Tibial nerve (tissue), 4 donors: ENCODE data around the gene HOXD9. TPM values are rescaled to one million over a fixed set of nuclear protein-coding genes. Genes with fewer than 3 reads are reported as not detected.

Experiments used
- DNase-seq, 2 donors: peaks; one replicate each; pipeline ENCODE4 v3.0.0-alpha.2; 2019; ENCODE audit warnings: low spot score in 2 of 2
- H3K27ac ChIP-seq, 4 donors: fragments of 200-600 bp; sonication (generic) in 3 of 4; one replicate each; pipeline ENCODE4 v1.5.1; 2017 to 2019; ENCODE audit warnings: mild to moderate bottlenecking in 1 of 4
- H3K27me3 ChIP-seq, 2 donors: fragments of 200-600 bp; sonication (generic) in 1 of 2; one replicate each; pipeline versions ENCODE4 v1.5.1 to v1.6.0; 2017 to 2019
- H3K36me3 ChIP-seq, 3 donors: fragments of 200-600 bp; sonication (generic); one replicate each; pipeline ENCODE4 v1.5.1; 2018 to 2019
- H3K4me1 ChIP-seq, 4 donors: fragments of 200-600 bp; sonication (generic) in 3 of 4; one replicate each; pipeline ENCODE4 v1.5.1; 2017 to 2019
- H3K4me3 ChIP-seq, 4 donors: fragments of 200-600 bp; sonication (generic) in 3 of 4; one replicate each; pipeline ENCODE4 v1.5.1; 2017 to 2019; ENCODE audit warnings: mild to moderate bottlenecking in 1 of 4, moderate library complexity in 1 of 4
- H3K9me3 ChIP-seq, 4 donors: fragments of 200-600 bp; sonication (generic) in 3 of 4; one replicate each; pipeline ENCODE4 v1.5.1; 2017 to 2019
- EP300 ChIP-seq, 2 donors: sonication (generic); formaldehyde crosslinking; IDR thresholded peaks; one replicate each; pipeline ENCODE4 v1.6.1; 2017; ENCODE audit warnings: antibody characterized with exemption in 2 of 2, mild to moderate bottlenecking in 1 of 2
- POLR2A ChIP-seq, 2 donors: fragments of 450-650 bp; IDR thresholded peaks; one replicate each; pipeline ENCODE4 v1.6.1; 2017; ENCODE audit warnings: antibody characterized with exemption in 2 of 2, mild to moderate bottlenecking in 2 of 2, moderate library complexity in 2 of 2
- WGBS, 2 donors: methylation state at CpG; one replicate each; pipeline ENCODE4 v1.1.5; 2018; 5-methylcytosine and 5-hydroxymethylcytosine counted together
- total RNA-seq, 4 donors: library from RNA; depleted of rRNA; stranded (reverse); fragments of >200 nt; gene quantifications; one replicate each; pipeline ENCODE4 v1.1.0, GENCODE V29; 2016
- TF ChIP-seq, protein P1 (sequence below), 5 experiments: fragments of 200-600 bp in 3 of 5; fragments of 450-650 bp in 2 of 5; sonication (generic) in 3 of 5; IDR thresholded peaks; one replicate each; pipeline ENCODE4 v1.5.1; 2016 to 2019; ENCODE audit warnings: antibody characterized with exemption in 5 of 5, mild to moderate bottlenecking in 3 of 5, moderate library complexity in 2 of 5

The HOXD9 gene
- total RNA-seq, 4 donors from 2014 or later, result 1.9 to 9.4 (median 5.9) TPM

DNA sequence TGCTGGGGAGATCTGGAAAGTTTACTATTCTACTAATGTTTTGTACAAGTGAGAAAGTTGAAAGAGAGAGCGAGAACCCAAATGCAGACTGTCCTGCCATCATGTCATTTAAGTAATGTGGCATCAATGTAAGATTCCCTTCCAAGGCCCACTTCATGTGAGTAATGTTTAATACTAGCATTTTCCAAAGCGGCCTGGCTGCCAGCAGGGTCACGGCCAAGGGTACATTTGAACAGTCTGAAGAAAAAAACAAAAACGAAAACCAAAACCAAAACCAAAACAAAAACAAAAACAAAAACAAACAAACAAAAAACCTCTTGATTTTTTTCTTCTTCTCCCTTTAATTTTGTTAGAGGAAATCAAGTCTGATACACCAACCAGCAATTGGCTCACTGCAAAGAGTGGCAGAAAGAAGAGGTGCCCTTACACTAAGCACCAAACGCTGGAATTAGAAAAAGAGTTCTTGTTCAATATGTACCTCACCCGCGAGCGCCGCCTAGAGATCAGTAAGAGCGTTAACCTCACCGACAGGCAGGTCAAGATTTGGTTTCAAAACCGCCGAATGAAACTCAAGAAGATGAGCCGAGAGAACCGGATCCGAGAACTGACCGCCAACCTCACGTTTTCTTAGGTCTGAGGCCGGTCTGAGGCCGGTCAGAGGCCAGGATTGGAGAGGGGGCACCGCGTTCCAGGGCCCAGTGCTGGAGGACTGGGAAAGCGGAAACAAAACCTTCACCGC is 3.7 kb upstream of the HOXD9 start:
- Histone ChIP-seq H3K36me3 (no peaks in the 10 kb centered on the region), H3K27ac (no peak overlapping the region), H3K27me3 (peaks cover 10 to 100% of the 10 kb centered on the region in 2 donors), H3K4me3 (no peak overlapping the region), H3K4me1 (peaks cover 0 to 42% (median 6%) of the 10 kb centered on the region in 4 donors), H3K9me3 (no peaks in the 10 kb centered on the region)
- DNase-seq, result no peak
- WGBS, 2 donors, result 20 to 28% methylated on average over 24 of the region's 24 CpGs
- TF ChIP-seq POLR2A (IDR thresholded peaks at IDR 0.05) (no peak), EP300 (IDR thresholded peaks at IDR 0.05) (no peak)
- TF ChIP-seq, protein P1, sequence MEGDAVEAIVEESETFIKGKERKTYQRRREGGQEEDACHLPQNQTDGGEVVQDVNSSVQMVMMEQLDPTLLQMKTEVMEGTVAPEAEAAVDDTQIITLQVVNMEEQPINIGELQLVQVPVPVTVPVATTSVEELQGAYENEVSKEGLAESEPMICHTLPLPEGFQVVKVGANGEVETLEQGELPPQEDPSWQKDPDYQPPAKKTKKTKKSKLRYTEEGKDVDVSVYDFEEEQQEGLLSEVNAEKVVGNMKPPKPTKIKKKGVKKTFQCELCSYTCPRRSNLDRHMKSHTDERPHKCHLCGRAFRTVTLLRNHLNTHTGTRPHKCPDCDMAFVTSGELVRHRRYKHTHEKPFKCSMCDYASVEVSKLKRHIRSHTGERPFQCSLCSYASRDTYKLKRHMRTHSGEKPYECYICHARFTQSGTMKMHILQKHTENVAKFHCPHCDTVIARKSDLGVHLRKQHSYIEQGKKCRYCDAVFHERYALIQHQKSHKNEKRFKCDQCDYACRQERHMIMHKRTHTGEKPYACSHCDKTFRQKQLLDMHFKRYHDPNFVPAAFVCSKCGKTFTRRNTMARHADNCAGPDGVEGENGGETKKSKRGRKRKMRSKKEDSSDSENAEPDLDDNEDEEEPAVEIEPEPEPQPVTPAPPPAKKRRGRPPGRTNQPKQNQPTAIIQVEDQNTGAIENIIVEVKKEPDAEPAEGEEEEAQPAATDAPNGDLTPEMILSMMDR (IDR thresholded peaks at IDR 0.05), result peak in 2 of 5 experiments; percentile 14 to 15

DNA sequence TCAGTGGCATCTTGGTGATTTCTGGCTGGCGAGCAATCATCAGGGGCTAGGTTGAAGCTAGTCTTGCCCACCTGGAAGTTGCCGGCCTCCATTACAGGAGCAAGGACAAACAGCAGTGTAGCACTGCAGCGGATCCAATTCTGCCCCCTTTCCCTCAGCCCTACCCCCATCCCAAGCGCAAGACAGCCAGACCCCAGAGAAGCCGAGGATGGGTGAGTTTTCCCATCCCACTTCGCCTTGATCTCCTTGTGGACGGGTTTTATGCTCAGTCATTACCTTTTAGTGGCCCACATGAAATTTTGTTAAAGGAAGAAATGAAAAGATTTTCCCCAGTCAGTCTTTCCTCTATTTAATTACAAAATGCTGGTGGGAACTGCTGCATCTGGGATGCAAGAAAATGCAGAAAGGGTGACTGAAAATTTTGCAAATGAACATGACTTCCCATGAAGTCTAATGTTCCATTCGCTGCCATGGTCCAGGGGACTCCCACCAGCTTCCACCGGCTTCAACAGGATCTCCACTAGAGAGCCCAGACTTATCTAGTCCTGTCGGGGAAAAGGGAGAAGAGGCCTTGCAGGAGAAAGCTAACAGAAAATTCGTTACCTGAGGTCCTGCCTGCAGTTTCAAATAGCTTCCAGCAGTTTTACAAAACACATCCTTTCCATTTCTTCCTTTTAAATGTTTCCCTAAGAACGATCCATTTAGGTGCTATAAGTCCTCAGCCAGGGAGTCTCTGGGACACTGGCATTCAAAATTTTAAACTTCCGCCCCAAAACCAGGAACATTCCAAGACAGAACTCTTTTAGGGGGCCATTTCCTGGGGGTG is 1.9 kb upstream of the HOXD9 start:
- Histone ChIP-seq H3K27ac (no peak overlapping the region), H3K9me3 (no peaks in the 10 kb centered on the region), H3K4me1 (peaks cover 0 to 43% (median 6%) of the 10 kb centered on the region in 4 donors), H3K27me3 (peaks cover 10 to 100% of the 10 kb centered on the region in 2 donors), H3K4me3 (no peak overlapping the region), H3K36me3 (no peaks in the 10 kb centered on the region)
- DNase-seq, result no peak
- TF ChIP-seq, protein P1 (IDR thresholded peaks at IDR 0.05), result no peak
- TF ChIP-seq EP300 (IDR thresholded peaks at IDR 0.05) (no peak), POLR2A (IDR thresholded peaks at IDR 0.05) (no peak)
- WGBS, 2 donors, result 61 to 62% methylated on average over 13 of the region's 13 CpGs

DNA sequence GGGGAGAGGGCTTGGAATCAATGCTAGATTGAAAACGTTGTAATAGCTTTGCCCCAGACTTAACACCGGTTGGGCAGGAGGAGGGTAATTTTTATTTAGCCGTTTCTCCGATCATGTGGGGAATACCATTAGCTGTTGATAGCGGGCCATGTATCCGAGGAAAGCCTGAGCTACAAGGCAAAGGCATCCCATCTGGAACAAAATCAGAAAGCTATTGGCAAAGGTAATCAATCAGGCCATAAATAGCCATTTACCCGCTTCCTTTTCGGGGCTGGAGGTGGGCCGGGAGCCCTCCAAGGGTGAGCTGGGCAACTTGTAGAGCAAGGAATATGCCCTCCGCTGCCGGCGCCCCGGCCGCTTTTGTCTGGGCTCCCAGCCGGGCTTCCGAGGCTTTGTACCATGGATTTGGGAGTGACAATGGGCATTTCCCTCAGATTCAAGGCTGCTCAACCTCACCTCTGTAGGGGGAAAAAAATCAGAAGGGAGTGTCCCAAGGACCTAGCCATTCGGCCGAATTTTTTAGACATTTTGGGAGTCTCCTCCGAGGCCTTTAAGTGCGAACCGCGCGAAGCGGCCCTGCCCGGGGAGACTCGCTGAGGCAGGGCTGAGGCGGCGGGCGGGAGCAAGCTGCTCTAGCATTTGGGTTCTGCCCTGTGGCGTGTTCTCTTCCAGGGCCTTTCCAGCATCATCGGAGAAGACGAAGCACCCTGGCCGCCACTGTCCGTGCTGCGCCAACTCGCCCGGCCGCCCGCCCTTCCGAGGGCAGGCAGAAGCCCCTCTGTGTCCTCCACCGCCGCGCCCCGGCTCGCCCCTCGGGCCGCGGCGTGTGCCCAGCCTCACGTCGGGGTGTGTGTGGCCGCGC is 1.1 kb upstream of the HOXD9 start:
- Histone ChIP-seq H3K36me3 (no peaks in the 10 kb centered on the region), H3K4me3 (peak overlapping the region in 2 of 4 donors; percentile 41 to 60), H3K27me3 (peaks cover 10 to 99% of the 10 kb centered on the region in 2 donors), H3K9me3 (no peaks in the 10 kb centered on the region), H3K27ac (peak overlapping the region in 2 of 4 donors; percentile 11 to 81), H3K4me1 (peaks cover 0 to 36% (median 6%) of the 10 kb centered on the region in 4 donors)
- TF ChIP-seq, protein P1 (IDR thresholded peaks at IDR 0.05), result no peak
- TF ChIP-seq EP300 (IDR thresholded peaks at IDR 0.05) (no peak), POLR2A (IDR thresholded peaks at IDR 0.05) (no peak)
- WGBS, 2 donors, result 20 to 30% methylated on average over 37 to 53 of the region's 53 CpGs
- no peak for DNase-seq

DNA sequence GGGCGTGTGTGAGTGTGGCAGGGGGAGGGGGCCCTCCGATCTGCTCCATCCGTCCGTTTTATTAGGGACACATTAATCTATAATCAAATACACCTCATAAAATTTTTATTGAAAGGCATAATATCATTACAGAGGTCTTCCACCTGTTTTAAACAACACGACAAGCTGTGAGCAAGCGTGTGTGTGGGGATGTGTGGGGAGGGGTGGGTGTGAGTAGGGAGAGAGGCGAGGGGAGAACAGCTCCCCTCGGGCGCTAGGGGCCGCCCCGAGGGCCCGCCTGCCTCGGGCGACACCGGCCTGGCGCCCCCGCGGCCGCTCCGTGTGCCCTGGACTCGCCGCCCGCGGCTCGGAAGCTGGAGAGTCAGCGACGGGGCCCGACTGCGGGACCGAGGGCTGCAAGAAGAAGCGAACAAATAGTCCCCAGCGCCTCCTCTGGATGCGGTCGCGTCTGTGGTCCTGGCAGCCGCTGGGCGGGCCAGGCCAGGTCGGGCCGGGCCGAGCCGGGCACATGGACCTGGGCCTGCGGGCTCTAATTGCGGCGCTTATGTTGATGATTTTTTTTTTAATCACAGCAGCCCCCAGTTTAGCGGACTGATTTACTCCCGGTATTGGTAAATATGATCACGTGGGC is 352 bp upstream of the HOXD9 start:
- H3K9me3 ChIP-seq, result no peaks in the 10 kb centered on the region
- H3K36me3 ChIP-seq, result no peaks in the 10 kb centered on the region
- H3K4me1 ChIP-seq, result peaks cover 0 to 35% (median 7%) of the 10 kb centered on the region in 4 donors
- H3K27ac ChIP-seq, result peak overlapping the region in 3 of 4 donors; percentile 11 to 81 (median 21)
- no peak for DNase-seq
- TF ChIP-seq POLR2A (IDR thresholded peaks at IDR 0.05), result no peak
- TF ChIP-seq EP300 (IDR thresholded peaks at IDR 0.05), result no peak
- H3K4me3 ChIP-seq, result peak overlapping the region; percentile 35 to 60 (median 42)
- WGBS, 2 donors, result 2 to 6% methylated on average over 43 to 46 of the region's 47 CpGs
- peaks cover 10 to 99% of the 10 kb centered on the region in 2 donors for H3K27me3 ChIP-seq
